H1 (cell line): ENCODE results near the gene DCTN2. TPM values are rescaled to one million over a fixed set of nuclear protein-coding genes. Genes with fewer than 3 reads are reported as not detected.
A peak's percentile ranks its signal among the peaks of the same experiment; 100 is the strongest.

Source experiments
- CTCF ChIA-PET: fragments of 300-600 bp; sonication (Branson Sonifier 250); formaldehyde crosslinking; loops from one replicate; lab custom pipeline; 2021; ENCODE audit not compliant: partially characterized antibody; lab: Charles Lee
- POLR2A ChIA-PET: fragments of 300-600 bp; sonication (Branson Sonifier 250); formaldehyde crosslinking; loops from one replicate; lab custom pipeline; 2021; ENCODE audit warnings: inconsistent platforms; ENCODE audit not compliant: partially characterized antibody; lab: Charles Lee
- DNase-seq, 2 experiments: peaks; one replicate each; pipeline versions ENCODE4 v3.0.0 to v3.0.0-alpha.2; 2010 to 2022; ENCODE audit warnings: low spot score in 2 of 2, low read depth in 1 of 2, mixed read lengths in 1 of 2
- FAIRE-seq: peaks from 2 replicates; lab custom pipeline; 2011; peaks lifted over from hg19 to GRCh38; lab: Jason Lieb, UNC
- H2AFZ ChIP-seq: 2 replicates; pipeline ENCODE4 v1.8.1; 2012; ENCODE audit warnings: low read length, inconsistent platforms
- H2AK5ac ChIP-seq: 2 replicates; pipeline ENCODE4 v1.6.1; 2013; ENCODE audit warnings: low read depth, low read length
- H2BK120ac ChIP-seq: replicated peaks from 2 replicates; pipeline ENCODE3; 2013; ENCODE audit warnings: low read depth, low read length, inconsistent platforms
- H2BK12ac ChIP-seq: 2 replicates; pipeline ENCODE4 v1.6.1; 2013; ENCODE audit warnings: low read depth, low read length
- H2BK15ac ChIP-seq: 2 replicates; pipeline ENCODE4 v1.6.1; 2013; ENCODE audit warnings: low read length
- H2BK20ac ChIP-seq: 2 replicates; pipeline ENCODE4 v1.6.1; 2013; ENCODE audit warnings: low read length
- H2BK5ac ChIP-seq: 2 replicates; pipeline ENCODE4 v1.6.1; 2013; ENCODE audit warnings: low read depth, low read length
- H3K14ac ChIP-seq: 2 replicates; pipeline ENCODE4 v1.6.1; 2013; ENCODE audit warnings: inconsistent platforms; ENCODE audit not compliant: insufficient read length
- H3K18ac ChIP-seq: 2 replicates; pipeline ENCODE4 v1.6.1; 2013; ENCODE audit warnings: low read length; ENCODE audit errors: extremely low read depth
- H3K23ac ChIP-seq: 2 replicates; pipeline ENCODE4 v1.6.1; 2013; ENCODE audit warnings: inconsistent platforms; ENCODE audit not compliant: insufficient read length
- H3K23me2 ChIP-seq: 2 replicates; pipeline ENCODE4 v1.6.1; 2013; ENCODE audit warnings: low read depth, low read length
- H3K27ac ChIP-seq: 2 replicates; pipeline ENCODE4 v1.6.1; 2011; ENCODE audit warnings: low read depth, low read length, inconsistent platforms
- H3K27me3 ChIP-seq, 4 experiments: replicated peaks in 1 of 4; 1 replicate in 1 of 4; 2 replicates in 3 of 4; pipeline versions ENCODE4 v1.6.1 to v1.8.1; 2011 to 2013; ENCODE audit warnings: low read length in 3 of 4, mild to moderate bottlenecking in 3 of 4, inconsistent platforms in 2 of 4, mixed read lengths in 2 of 4, moderate library complexity in 1 of 4; ENCODE audit not compliant: control insufficient read depth in 3 of 4, insufficient read depth in 3 of 4; ENCODE audit errors: extremely low read depth in 1 of 4
- H3K36me3 ChIP-seq, 4 experiments: 2 replicates each; pipeline versions ENCODE4 v1.6.1 to v1.8.1; 2011 to 2013; ENCODE audit warnings: mild to moderate bottlenecking in 4 of 4, low read length in 3 of 4, moderate library complexity in 2 of 4, control low read depth in 1 of 4, inconsistent platforms in 1 of 4; ENCODE audit not compliant: insufficient read depth in 4 of 4, control insufficient read depth in 2 of 4
- H3K4ac ChIP-seq: replicated peaks from 2 replicates; pipeline ENCODE3; 2013; ENCODE audit warnings: low read length, low read depth, mixed read lengths, inconsistent platforms; ENCODE audit not compliant: insufficient read length
- H3K4me1 ChIP-seq, 4 experiments: replicated peaks in 1 of 4; 1 replicate in 1 of 4; 2 replicates in 3 of 4; pipeline versions ENCODE4 v1.6.1 to v1.8.1; 2011 to 2013; ENCODE audit warnings: low read length in 3 of 4, inconsistent platforms in 2 of 4, mixed read lengths in 1 of 4; ENCODE audit not compliant: insufficient read depth in 4 of 4, control insufficient read depth in 3 of 4
- H3K4me2 ChIP-seq, 2 experiments: 2 replicates each; pipeline versions ENCODE4 v1.6.1 to v1.8.1; 2011 to 2013; ENCODE audit warnings: low read depth in 2 of 2, low read length in 2 of 2, control low read depth in 1 of 2, inconsistent platforms in 1 of 2, mild to moderate bottlenecking in 1 of 2; ENCODE audit not compliant: insufficient read depth in 1 of 2
- H3K4me3 ChIP-seq, 4 experiments: fragments of 200-600, 300-600 bp in 1 of 4; sonication (generic), shearing (Covaris generic), sonication (Bioruptor Twin) in 1 of 4; 2 replicates each; pipeline versions ENCODE4 v1.5.1 to v1.8.1; 2011 to 2016; ENCODE audit warnings: low read length in 4 of 4, low read depth in 3 of 4, control low read depth in 2 of 4, inconsistent platforms in 2 of 4, mild to moderate bottlenecking in 2 of 4, mixed read lengths in 1 of 4, moderate library complexity in 1 of 4; ENCODE audit not compliant: insufficient read depth in 2 of 4; ENCODE audit errors: extremely low read depth in 1 of 4
- H3K56ac ChIP-seq: replicated peaks from 2 replicates; pipeline ENCODE3; 2013; ENCODE audit warnings: low read depth, mild to moderate bottlenecking, mixed read lengths, low read length, inconsistent platforms; ENCODE audit not compliant: insufficient read length
- H3K79me1 ChIP-seq: 2 replicates; pipeline ENCODE4 v1.6.1; 2013; ENCODE audit warnings: low read depth, low read length, control low read depth
- H3K79me2 ChIP-seq, 2 experiments: 2 replicates each; pipeline versions ENCODE4 v1.6.1 to v1.8.1; 2012 to 2013; ENCODE audit warnings: low read length in 2 of 2, mild to moderate bottlenecking in 2 of 2, inconsistent platforms in 1 of 2; ENCODE audit not compliant: insufficient read depth in 2 of 2, control insufficient read depth in 1 of 2
- H3K9ac ChIP-seq, 4 experiments: replicated peaks in 1 of 4; 1 replicate in 1 of 4; 2 replicates in 3 of 4; pipeline versions ENCODE4 v1.6.1 to v1.8.1; 2011 to 2013; ENCODE audit warnings: low read depth in 3 of 4, low read length in 3 of 4, control low read depth in 2 of 4, mild to moderate bottlenecking in 2 of 4, moderate library complexity in 2 of 4, inconsistent platforms in 1 of 4; ENCODE audit errors: extremely low read depth in 1 of 4
- H3K9me3 ChIP-seq, 2 experiments: 2 replicates each; pipeline versions ENCODE4 v1.6.1 to v1.8.1; 2012 to 2013; ENCODE audit warnings: mild to moderate bottlenecking in 2 of 2, moderate library complexity in 2 of 2, control low read depth in 1 of 2, inconsistent platforms in 1 of 2, low read depth in 1 of 2, low read length in 1 of 2, mixed read lengths in 1 of 2; ENCODE audit not compliant: insufficient read depth in 2 of 2
- H4K20me1 ChIP-seq, 2 experiments: replicated peaks in 1 of 2; 2 replicates each; pipeline versions ENCODE3 to v1.8.1; 2011 to 2013; ENCODE audit warnings: inconsistent platforms in 2 of 2, low read length in 2 of 2, mild to moderate bottlenecking in 1 of 2; ENCODE audit not compliant: insufficient read depth in 2 of 2, control insufficient read depth in 1 of 2
- H4K5ac ChIP-seq: 2 replicates; pipeline ENCODE4 v1.6.1; 2013; ENCODE audit warnings: low read length, low read depth, mixed read lengths, inconsistent platforms; ENCODE audit not compliant: insufficient read length
- H4K8ac ChIP-seq: 2 replicates; pipeline ENCODE4 v1.8.0; 2013; ENCODE audit warnings: mild to moderate bottlenecking, moderate library complexity, low read length, inconsistent platforms; ENCODE audit not compliant: insufficient read depth; ENCODE audit errors: extremely low read depth
- H4K91ac ChIP-seq: replicated peaks from 2 replicates; pipeline ENCODE3; 2013; ENCODE audit warnings: low read length, mixed read lengths, inconsistent platforms; ENCODE audit not compliant: insufficient read length
- CBX5 ChIP-seq: fragments of 300-800, 300-1000 bp; sonication (generic); IDR thresholded peaks from 2 replicates; pipeline ENCODE4 v1.7.1; 2016; ENCODE audit warnings: antibody characterized with exemption, low read length, low read depth
- CBX8 ChIP-seq: fragments of 300-800, 300-1000 bp; sonication (generic); IDR thresholded peaks from 2 replicates; pipeline ENCODE4 v1.7.1; 2016; ENCODE audit warnings: low read depth, low read length, borderline replicate concordance
- EGR1 ChIP-seq: IDR thresholded peaks from 2 replicates; pipeline ENCODE4 v1.6.1; 2011; ENCODE audit warnings: low read depth, low read length, borderline replicate concordance
- EP300 ChIP-seq, 2 experiments: IDR thresholded peaks; 1 replicate in 1 of 2; 2 replicates in 1 of 2; pipeline ENCODE4 v1.6.1; 2011 to 2012; ENCODE audit warnings: low read depth in 2 of 2, low read length in 2 of 2, mild to moderate bottlenecking in 2 of 2, borderline replicate concordance in 1 of 2, inconsistent platforms in 1 of 2, moderate library complexity in 1 of 2
- GTF2F1 ChIP-seq: IDR thresholded peaks from 2 replicates; pipeline ENCODE4 v1.6.1; 2012; ENCODE audit warnings: low read depth, low read length, improper control_type of control experiment, borderline replicate concordance
- RAD21 ChIP-seq, 2 experiments: IDR thresholded peaks in 1 of 2; conservative IDR thresholded peaks in 1 of 2; 2 replicates each; pipeline ENCODE4 v1.6.1; 2011; ENCODE audit warnings: low read depth in 2 of 2, low read length in 2 of 2, improper control_type of control experiment in 1 of 2, inconsistent platforms in 1 of 2, mild to moderate bottlenecking in 1 of 2, moderate library complexity in 1 of 2
- YY1 ChIP-seq: IDR thresholded peaks from 2 replicates; pipeline ENCODE4 v1.6.1; 2011; ENCODE audit warnings: low read depth, mild to moderate bottlenecking, low read length
- WGBS, 2 experiments: shearing (Covaris generic) in 1 of 2; methylation state at CpG; one replicate each; pipeline versions ENCODE4 v1.1.6 to v1.1.7; 2013 to 2015; ENCODE audit warnings: low lambda C conversion rate in 2 of 2, mixed read lengths in 2 of 2, inconsistent platforms in 1 of 2, low coverage in 1 of 2, missing lambda C conversion rate in 1 of 2; ENCODE audit not compliant: insufficient replicate concordance in 2 of 2, insufficient coverage in 1 of 2, insufficient read length in 1 of 2; ENCODE audit errors: extremely low coverage in 1 of 2, missing lambda C conversion rate in 1 of 2; 5-methylcytosine and 5-hydroxymethylcytosine counted together
- polyA plus RNA-seq, 7 experiments: library from polyadenylated mRNA; depleted of rRNA in 3 of 7; stranded (reverse) in 5 of 7; unstranded in 2 of 7; fragments of >200 nt in 5 of 7; fragments of 200-250 nt in 2 of 7; gene quantifications; 1 replicate in 5 of 7; 2 replicates in 1 of 7; 4 replicates in 1 of 7; pipeline versions ENCODE4 v1.2.1 to v1.2.3, GENCODE V29; 2011 to 2013; ENCODE audit warnings: missing spikeins in 2 of 7, mixed read lengths in 2 of 7
- total RNA-seq: library from RNA; stranded (reverse); fragmentation: NEBNext Ultra II Directional; extraction: Animal tissue kit (Norgen Biotek cat#: 25700); gene quantifications from 2 replicates; pipeline ENCODE4 v1.2.1, GENCODE V29; 2021
- TF ChIP-seq, protein P1 (sequence below): IDR thresholded peaks from 2 replicates; pipeline ENCODE4 v1.6.1; 2011; ENCODE audit warnings: low read length, improper control_type of control experiment

The DCTN2 gene
- total and polyA plus RNA-seq, 2 of the 8 experiments (the other 6 are each of a cell fraction or from before 2014, with no cell fraction given), result 90.3 to 91.9 TPM

GRCh38 chr12:57591782-57592325 is 44.9 kb upstream of the DCTN2 start:
- WGBS, 2 experiments, result 50% methylated on average over 10 of the region's 10 CpGs; no CpG with 5 or more reads in 1 of the 2 experiments
- no peaks in the 10 kb centered on the region for H3K9me3 ChIP-seq
- H2BK12ac ChIP-seq, result no peak overlapping the region
- no peak overlapping the region for H3K23ac ChIP-seq
- no peak overlapping the region for H2AK5ac ChIP-seq
- H2BK15ac ChIP-seq, result no peak overlapping the region
- H3K23me2 ChIP-seq, result peaks cover 15% of the 10 kb centered on the region; the same call in 1 of the 2 replicates
- no peak overlapping the region for H3K27ac ChIP-seq
- H2AFZ ChIP-seq, result no peak overlapping the region
- peaks cover 5 to 20% of the 10 kb centered on the region in 2 experiments; a peak in 3 of 4 replicates for H3K79me2 ChIP-seq
- H3K36me3 ChIP-seq, result peaks cover 0 to 8% (median 3%) of the 10 kb centered on the region in 4 experiments; a peak in 2 of 8 replicates
- 0 out of 2 replicates have a peak, but pooled peaks cover 3% of the 10 kb centered on the region for H3K79me1 ChIP-seq
- H2BK120ac ChIP-seq, result no peak overlapping the region
- H3K56ac ChIP-seq, result no peak overlapping the region
- H4K8ac ChIP-seq, result no peak overlapping the region
- peak overlapping the region; percentile 72 to 95 (median 80) for H3K4me3 ChIP-seq
- CTCF ChIA-PET, result interaction anchor here (0.6 to 6.1 kb wide), 15 partner anchors 9 to 165 kb away, joined by 3 to 40 read pairs (median 4); partner anchors contain the start of genes DTX3 and OS9
- no peak overlapping the region for H3K14ac ChIP-seq
- FAIRE-seq, result no peak
- H2BK5ac ChIP-seq, result no peak overlapping the region
- H3K18ac ChIP-seq, result no peak overlapping the region
- H3K4me2 ChIP-seq, result peak overlapping the region; percentile 83
- no peak overlapping the region for H2BK20ac ChIP-seq
- H3K4ac ChIP-seq, result no peak overlapping the region
- H4K91ac ChIP-seq, result no peak overlapping the region
- H3K27me3 ChIP-seq, result no peaks in the 10 kb centered on the region
- H4K5ac ChIP-seq, result no peak overlapping the region
- DNase-seq, result no peak
- peaks cover 2 to 4% of the 10 kb centered on the region in 2 experiments for H4K20me1 ChIP-seq
- peak overlapping the region in 3 of 4 experiments; percentile 61 to 72 (median 66); a peak in 5 of 7 replicates for H3K9ac ChIP-seq
- peaks cover 2 to 7% (median 3%) of the 10 kb centered on the region in 4 experiments; a peak in 6 of 7 replicates for H3K4me1 ChIP-seq
- POLR2A ChIA-PET, result interaction anchor here (1.2 to 6.2 kb wide), 9 partner anchors 9 to 67 kb away, joined by 3 to 60 read pairs (median 6); partner anchors contain the start of genes ARHGEF25 and DTX3
- TF ChIP-seq, protein P1, sequence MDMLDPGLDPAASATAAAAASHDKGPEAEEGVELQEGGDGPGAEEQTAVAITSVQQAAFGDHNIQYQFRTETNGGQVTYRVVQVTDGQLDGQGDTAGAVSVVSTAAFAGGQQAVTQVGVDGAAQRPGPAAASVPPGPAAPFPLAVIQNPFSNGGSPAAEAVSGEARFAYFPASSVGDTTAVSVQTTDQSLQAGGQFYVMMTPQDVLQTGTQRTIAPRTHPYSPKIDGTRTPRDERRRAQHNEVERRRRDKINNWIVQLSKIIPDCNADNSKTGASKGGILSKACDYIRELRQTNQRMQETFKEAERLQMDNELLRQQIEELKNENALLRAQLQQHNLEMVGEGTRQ, result no peak
- no peak for TF ChIP-seq YY1
- no peak for TF ChIP-seq RAD21 (IDR thresholded peaks at IDR 0.05 in 1 of 2, conservative IDR thresholded peaks at IDR 0.05 in 1 of 2; ENCODE audit: low read depth in 2 of 2, low read length in 2 of 2)
- no peak for TF ChIP-seq CBX5
- no peak for TF ChIP-seq EP300 (IDR thresholded peaks at IDR 0.05; ENCODE audit: borderline replicate concordance in 1 of 2, low read depth in 2 of 2, low read length in 2 of 2)
- TF ChIP-seq EGR1, result no peak
- no peak for TF ChIP-seq CBX8
- TF ChIP-seq GTF2F1, result no peak
